NCI-H510A (cell line): ENCODE measurements around the gene CYP21A2.

Experiments used
- DNase-seq: peaks from one replicate; lab custom pipeline; 2025; lab: John Stamatoyannopoulos, UW

The CYP21A2 gene

GRCh38 chr6:32083812-32084768, 45.9 kb downstream of the CYP21A2 start:
- DNase-seq: no peak

GRCh38 chr6:32084780-32085179, 46.6 kb downstream of the CYP21A2 start:
- DNase-seq: no peak

GRCh38 chr6:32085759-32086459, 47.7 kb downstream of the CYP21A2 start:
- no peak for DNase-seq

- no peak for DNase-seq
Observed at GRCh38 chr6:32086661-32087573, 48.7 kb downstream of the CYP21A2 start.

- peak; percentile 57 for DNase-seq
Observed at GRCh38 chr6:32087574-32088486, 49.6 kb downstream of the CYP21A2 start.

GRCh38 chr6:32088487-32089049, 50.4 kb downstream of the CYP21A2 start:
- DNase-seq: no peak

GRCh38 chr6:32089082-32089828, 51.0 kb downstream of the CYP21A2 start:
- no peak for DNase-seq
